ENCODE measurements around the gene MEG3. TPM values are rescaled to one million over a fixed set of nuclear protein-coding genes. Genes with fewer than 3 reads are reported as not detected.

The MEG3 gene
- total and polyA plus RNA-seq, 2 donors from 2014 or later = 24.0 to 29.6 TPM

GRCh38 chr14:100866666-100867630, 41.0 kb downstream of the MEG3 start:
- H3K4me3 ChIP-seq (ENCODE audit: low read length in 3 of 3) = no peak overlapping the region
- H3K27me3 ChIP-seq (ENCODE audit: control insufficient read depth, insufficient read depth, low read length) = no peaks in the 10 kb centered on the region
- H3K27ac ChIP-seq (ENCODE audit: low read depth in 2 of 2, low read length in 2 of 2) = no peak overlapping the region
- H3K9me3 ChIP-seq (ENCODE audit: control insufficient read depth in 2 of 3, insufficient read depth in 1 of 3, low read length in 3 of 3) = no peaks in the 10 kb centered on the region
- intact Hi-C loops (cut with DNase I) = no loop called here
- FAIRE-seq = no peak
- no peaks in the 10 kb centered on the region for H3K4me1 ChIP-seq (ENCODE audit: control insufficient read depth in 2 of 3, insufficient read depth in 2 of 3, low read depth in 1 of 3, low read length in 3 of 3)
- no peak overlapping the region for H3K9ac ChIP-seq (ENCODE audit: low read length in 3 of 3)
- peak in 2 of 5 donors; percentile 24 to 49 for DNase-seq
- no peaks in the 10 kb centered on the region for H3K36me3 ChIP-seq (ENCODE audit: control insufficient read depth in 2 of 3, insufficient read depth in 3 of 3, low read length in 3 of 3)
- no peak for TF ChIP-seq CTCF (IDR thresholded peaks at IDR 0.05; ENCODE audit: borderline replicate concordance, extremely low read depth, insufficient read depth)

GRCh38 chr14:100867631-100868315, 41.9 kb downstream of the MEG3 start:
- FAIRE-seq (no peak), DNase-seq (peak in 2 of 5 donors; percentile 37 to 61)
- no peaks in the 10 kb centered on the region for H3K4me1 ChIP-seq (ENCODE audit: control insufficient read depth in 2 of 3, insufficient read depth in 2 of 3, low read depth in 1 of 3, low read length in 3 of 3)
- no peak overlapping the region for H3K9ac ChIP-seq (ENCODE audit: low read length in 3 of 3)
- no peaks in the 10 kb centered on the region for H3K9me3 ChIP-seq (ENCODE audit: control insufficient read depth in 2 of 3, insufficient read depth in 1 of 3, low read length in 3 of 3)
- no peak overlapping the region for H3K4me3 ChIP-seq (ENCODE audit: low read length in 3 of 3)
- intact Hi-C loops (cut with DNase I) = no loop called here
- no peaks in the 10 kb centered on the region for H3K27me3 ChIP-seq (ENCODE audit: control insufficient read depth, insufficient read depth, low read length)
- no peaks in the 10 kb centered on the region for H3K36me3 ChIP-seq (ENCODE audit: control insufficient read depth in 2 of 3, insufficient read depth in 3 of 3, low read length in 3 of 3)
- H3K27ac ChIP-seq (ENCODE audit: low read depth in 2 of 2, low read length in 2 of 2) = no peak overlapping the region
- no peak for TF ChIP-seq CTCF (IDR thresholded peaks at IDR 0.05; ENCODE audit: borderline replicate concordance, extremely low read depth, insufficient read depth)

- Histone ChIP-seq H3K27ac (ENCODE audit: low read depth in 2 of 2, low read length in 2 of 2) (no peak overlapping the region), H3K27me3 (ENCODE audit: control insufficient read depth, insufficient read depth, low read length) (no peaks in the 10 kb centered on the region), H3K9ac (ENCODE audit: low read length in 3 of 3) (no peak overlapping the region), H3K4me3 (ENCODE audit: low read length in 3 of 3) (no peak overlapping the region), H3K4me1 (ENCODE audit: control insufficient read depth in 2 of 3, insufficient read depth in 2 of 3, low read depth in 1 of 3, low read length in 3 of 3) (no peaks in the 10 kb centered on the region), H3K36me3 (ENCODE audit: control insufficient read depth in 2 of 3, insufficient read depth in 3 of 3, low read length in 3 of 3) (no peaks in the 10 kb centered on the region), H3K9me3 (ENCODE audit: control insufficient read depth in 2 of 3, insufficient read depth in 1 of 3, low read length in 3 of 3) (no peaks in the 10 kb centered on the region)
- no peak for TF ChIP-seq CTCF (IDR thresholded peaks at IDR 0.05; ENCODE audit: borderline replicate concordance, extremely low read depth, insufficient read depth)
- peak in 2 of 5 donors; percentile 19 to 33 for DNase-seq
- FAIRE-seq = no peak
- intact Hi-C loops (cut with DNase I) = no loop called here
Measured at GRCh38 chr14:100868621-100869370, 42.9 kb downstream of the MEG3 start.

All from kidney (tissue), 14 donors.